Amygdala (tissue), 56 donors: ENCODE data around the gene ELOVL3.

Experiments
- DNase-seq, 56 donors: peaks; one replicate each; lab custom pipeline; 2025; lab: John Stamatoyannopoulos, UW

ELOVL3 gene

GRCh38 chr10:102222797-102223196, 3.3 kb upstream of the ELOVL3 start:
- DNase-seq: no peak

- no peak for DNase-seq
These were observed 407 bp downstream of the ELOVL3 start for GRCh38 chr10:102226542-102226870.

- DNase-seq: no peak
These were observed 951 bp downstream of the ELOVL3 start for GRCh38 chr10:102227050-102227449.

- peak in 55 of 56 donors; percentile 12 to 86 (median 56) for DNase-seq
These were observed 3.7 kb downstream of the ELOVL3 start for GRCh38 chr10:102229810-102230263.

- DNase-seq: peak in 3 of 56 donors; percentile 20 to 28 (median 26)
These were observed 4.3 kb downstream of the ELOVL3 start for GRCh38 chr10:102230264-102230860.

DNA sequence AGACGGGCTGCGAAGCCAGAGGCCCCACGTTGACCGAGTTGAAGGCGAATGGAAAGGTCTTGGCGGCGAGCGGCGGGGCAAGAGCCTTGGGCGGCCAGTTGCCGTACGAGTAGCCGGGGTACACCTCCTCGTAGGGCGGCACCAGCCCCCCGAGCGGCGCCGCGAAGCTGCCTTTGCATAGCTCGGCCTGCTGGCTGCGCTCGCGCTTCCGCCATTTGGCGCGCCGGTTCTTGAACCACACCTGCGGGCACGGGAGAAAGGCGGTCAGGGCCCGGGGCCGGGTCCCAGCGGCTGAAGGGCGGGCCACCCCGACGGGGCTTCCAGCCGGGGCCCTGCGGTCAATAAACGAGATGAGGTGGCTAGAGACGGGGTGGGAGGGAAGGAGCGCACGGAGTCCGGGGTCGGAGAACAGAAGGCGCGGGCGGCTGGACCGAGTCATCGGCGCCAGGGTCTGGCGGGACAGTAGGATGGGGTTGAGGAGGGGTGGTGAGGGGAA, 4.8 kb downstream of the ELOVL3 start:
- peak in 5 of 56 donors; percentile 5 to 12 (median 8) for DNase-seq

DNA sequence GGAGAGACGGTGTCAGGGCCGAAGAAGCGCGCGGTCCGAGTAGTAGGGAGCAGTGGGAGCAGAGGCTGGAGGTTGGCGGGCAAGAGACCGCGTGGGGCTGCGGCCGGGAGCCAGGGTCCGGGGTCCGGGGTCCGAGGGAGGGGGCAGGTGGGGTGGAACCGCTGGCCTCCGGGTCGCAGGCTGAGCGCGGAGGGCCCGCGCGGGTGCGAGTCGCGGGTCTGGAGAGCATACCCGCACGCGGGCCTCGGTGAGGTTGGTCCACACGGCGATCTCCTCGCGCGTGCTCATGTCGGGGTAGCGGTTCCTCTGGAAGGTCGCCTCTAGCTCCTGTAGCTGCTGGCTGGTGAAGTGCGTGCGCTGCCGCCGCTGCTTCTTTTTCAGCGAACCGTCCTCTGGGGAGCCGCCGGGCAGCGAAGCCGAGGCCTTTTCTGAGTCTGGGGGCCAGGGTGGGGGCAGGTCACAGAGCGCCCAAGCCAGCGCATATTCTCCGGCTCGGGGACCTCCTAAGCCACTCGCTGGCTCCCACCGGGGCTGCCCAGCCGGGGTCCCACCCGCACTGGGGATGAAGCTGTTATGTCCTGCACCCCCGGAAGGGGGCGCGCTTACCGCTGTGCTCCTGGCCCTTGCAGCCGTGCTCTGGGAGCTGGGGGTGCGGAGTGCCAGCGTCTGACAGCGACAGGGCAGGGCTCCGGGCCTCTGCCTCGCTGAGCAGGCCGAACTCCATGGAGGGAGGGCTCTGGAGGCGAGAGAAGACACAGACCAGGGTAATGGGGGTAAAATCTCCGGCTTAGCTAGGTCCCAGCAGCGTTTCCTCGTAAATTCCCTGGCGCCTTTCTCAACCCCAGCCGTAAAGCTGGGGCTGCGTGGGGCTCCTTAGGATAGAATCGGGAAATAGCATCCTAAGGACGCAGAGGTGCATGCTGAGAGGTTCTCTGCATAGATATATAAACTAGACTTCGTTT, 5.5 kb downstream of the ELOVL3 start:
- peak in 2 of 56 donors; percentile 4 to 17 for DNase-seq

- no peak for DNase-seq
These were observed 7.9 kb downstream of the ELOVL3 start for GRCh38 chr10:102233997-102234396.

- DNase-seq: no peak
These were observed 8.9 kb downstream of the ELOVL3 start for GRCh38 chr10:102234888-102235597.

GRCh38 chr10:102235598-102235920, 9.5 kb downstream of the ELOVL3 start:
- DNase-seq: no peak

- no peak for DNase-seq
These were observed 9.9 kb downstream of the ELOVL3 start for GRCh38 chr10:102236006-102236405.

DNA sequence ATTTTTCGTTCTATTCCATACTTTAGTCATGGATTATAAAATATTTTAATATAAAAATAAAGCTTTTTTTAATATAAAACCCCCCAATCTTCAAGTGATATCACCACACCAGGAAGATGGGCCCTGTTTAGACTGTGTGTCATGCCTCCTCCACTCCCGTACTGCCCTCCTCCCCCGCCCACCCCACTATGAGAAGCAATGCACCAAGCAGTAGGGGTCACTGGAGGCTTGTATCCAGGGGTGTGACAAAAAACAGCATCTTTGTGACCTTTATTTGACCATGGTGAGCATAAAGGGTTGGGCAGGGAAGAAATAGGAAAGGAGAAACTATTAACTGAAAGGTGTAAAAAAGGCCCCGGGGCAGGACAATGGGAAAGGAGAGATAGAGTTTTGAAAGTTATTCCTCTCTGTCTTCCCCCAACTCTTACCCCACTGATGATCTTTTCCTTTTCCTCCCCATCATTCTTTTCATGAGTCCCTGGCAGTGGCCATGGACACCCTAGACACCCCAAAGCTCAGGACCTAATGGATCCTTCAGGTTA, 11.7 kb downstream of the ELOVL3 start:
- no peak for DNase-seq

GRCh38 chr10:102240467-102241031, 14.4 kb downstream of the ELOVL3 start:
- DNase-seq: peak in 1 of 56 donors; percentile 14

GRCh38 chr10:102241032-102241443, 14.9 kb downstream of the ELOVL3 start:
- DNase-seq: no peak

DNA sequence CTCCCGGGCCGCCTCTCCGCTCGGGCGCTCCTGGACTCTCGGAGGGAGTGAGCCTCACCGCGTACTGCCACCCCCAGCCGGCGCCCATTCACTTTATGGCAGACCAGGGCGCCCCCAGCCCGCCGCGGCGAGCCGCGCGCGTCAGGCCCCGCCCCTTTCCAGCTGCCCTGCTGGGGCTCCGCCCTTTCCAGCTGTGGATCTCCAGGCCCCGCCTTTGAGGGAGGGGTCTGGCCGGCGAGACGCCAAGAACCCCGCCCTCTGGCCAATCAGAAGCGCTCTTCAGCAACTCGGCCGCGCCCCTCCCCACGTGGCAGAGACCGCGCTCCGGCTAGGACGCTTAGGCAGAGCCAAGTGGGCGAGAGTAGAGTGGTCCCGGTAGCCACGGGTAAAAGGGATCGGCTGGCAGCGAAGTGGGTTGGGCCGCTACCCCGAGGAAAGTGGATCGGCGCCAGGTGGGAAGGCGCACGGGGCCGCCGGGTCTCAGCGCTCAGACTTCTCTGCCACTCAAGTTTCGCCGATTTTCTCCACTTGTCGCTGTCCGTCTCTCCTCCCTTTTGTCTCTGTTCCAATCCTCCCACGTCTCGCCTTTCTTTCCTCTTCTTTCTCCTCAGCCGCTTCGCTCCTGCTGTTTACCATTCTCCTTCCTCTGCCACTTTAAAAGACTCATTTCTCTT, 15.5 kb downstream of the ELOVL3 start, which contains the start of gene PITX3:
Gene PITX3, minus strand, starts transcription at position 69 of the 674 bp plus-strand sequence. CDS start 9,432 bp downstream, outside the sequence.
- peak in 47 of 56 donors; percentile 3 to 90 (median 48) for DNase-seq

GRCh38 chr10:102242118-102242485, 16.0 kb downstream of the ELOVL3 start:
- DNase-seq: no peak

DNA sequence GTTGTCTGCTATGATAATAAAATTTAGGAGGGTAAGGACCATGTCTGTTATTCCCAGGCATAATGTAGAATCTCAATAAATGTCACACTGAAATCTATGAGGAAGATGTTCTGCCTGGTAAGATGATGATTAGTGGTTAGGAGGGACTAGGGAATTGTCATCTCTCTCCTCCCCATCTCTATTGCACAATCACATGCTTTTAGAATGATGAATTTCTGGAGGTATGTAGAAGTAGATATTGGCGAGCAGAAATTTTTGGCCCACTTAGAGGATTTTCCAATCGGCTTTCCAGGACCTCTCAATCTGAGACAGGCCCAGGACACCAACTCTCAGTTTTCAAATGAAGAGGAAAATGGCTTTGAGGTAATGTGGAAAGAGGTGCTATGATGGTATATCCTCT, 17.2 kb downstream of the ELOVL3 start:
- DNase-seq: no peak

- DNase-seq: peak; percentile 67 to 100 (median 94)
These were observed 19.2 kb downstream of the ELOVL3 start, which contains the start of gene GBF1 for GRCh38 chr10:102245082-102245931. Gene GBF1 (plus strand): TSS chr10:102245532. CDS start chr10:102258939, 13,407 bp downstream.

DNA sequence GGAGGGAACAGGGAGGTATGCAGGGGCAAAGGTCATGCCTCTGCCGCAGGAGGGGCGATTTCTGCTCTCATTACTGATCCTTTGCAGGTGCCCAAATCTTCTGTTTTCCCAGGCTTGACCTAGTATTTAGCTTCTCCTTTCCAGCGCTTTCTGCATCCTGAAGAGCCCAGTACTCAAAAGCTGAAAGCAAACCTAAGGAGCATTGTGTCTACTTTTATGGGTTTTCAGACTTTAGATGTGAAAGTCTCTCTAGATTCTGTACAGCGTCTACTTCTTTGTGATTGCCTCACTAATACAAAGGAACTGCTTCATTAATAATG, 19.8 kb downstream of the ELOVL3 start:
- peak in 1 of 56 donors; percentile 73 for DNase-seq
